Thyroid gland (tissue), 4 donors: Measurements from ENCODE around the gene UVSSA. TPM values are rescaled to one million over a fixed set of nuclear protein-coding genes. Genes with fewer than 3 reads are reported as not detected.

ENCODE experiments used
- DNase-seq, 2 donors: peaks; one replicate each; pipeline ENCODE4 v3.0.0-alpha.2; 2019
- H3K27ac ChIP-seq, 3 donors: fragments of 200-600 bp; sonication (generic); 1 replicate in 2 of 3; 2 replicates in 1 of 3; pipeline ENCODE4 v1.5.1; 2016 to 2019; ENCODE audit warnings: mild to moderate bottlenecking in 1 of 3, moderate library complexity in 1 of 3
- H3K27me3 ChIP-seq: fragments of 200-600 bp; sonication (generic); one replicate; pipeline ENCODE4 v1.5.1; 2019
- H3K36me3 ChIP-seq, 2 donors: fragments of 200-600 bp; sonication (generic); one replicate each; pipeline ENCODE4 v1.5.1; 2016 to 2019
- H3K4me1 ChIP-seq, 2 donors: fragments of 200-600 bp; sonication (generic); one replicate each; pipeline ENCODE4 v1.5.1; 2017 to 2019
- H3K4me3 ChIP-seq, 3 donors: fragments of 200-600 bp; sonication (generic); replicated peaks in 1 of 3; 1 replicate in 2 of 3; 2 replicates in 1 of 3; pipeline ENCODE4 v1.5.1; 2016; ENCODE audit warnings: mild to moderate bottlenecking in 1 of 3
- H3K9me3 ChIP-seq: fragments of 200-600 bp; sonication (generic); one replicate; pipeline ENCODE4 v1.5.1; 2017
- CTCF ChIP-seq, 6 experiments: fragments of 200-600 bp in 3 of 6; fragments of 450-650 bp in 3 of 6; sonication (generic) in 3 of 6; IDR thresholded peaks; one replicate each; pipeline ENCODE4 v1.5.1; 2016 to 2019; ENCODE audit warnings: antibody characterized with exemption in 6 of 6, mild to moderate bottlenecking in 2 of 6, inconsistent platforms in 1 of 6, moderate library complexity in 1 of 6
- POLR2A ChIP-seq, 2 donors: fragments of 450-650 bp; IDR thresholded peaks; one replicate each; pipeline ENCODE4 v1.6.1; 2017; ENCODE audit warnings: antibody characterized with exemption in 2 of 2, mild to moderate bottlenecking in 2 of 2, moderate library complexity in 1 of 2
- WGBS, 2 donors: methylation state at CpG; one replicate each; pipeline ENCODE4 v1.1.5; 2017; 5-methylcytosine and 5-hydroxymethylcytosine counted together
- intact Hi-C: fragments of 100-400 bp; cut with DNase I; formaldehyde crosslinking; loops from one replicate; pipeline ENCODE4 v1.15.1; 2023
- total RNA-seq, 4 donors: library from RNA; depleted of rRNA; stranded (reverse); fragments of >200 nt; gene quantifications; one replicate each; pipeline ENCODE4 v1.2.3, GENCODE V29; 2016

The UVSSA gene
- total RNA-seq, 4 donors from 2014 or later, result 16.7 to 38.7 (median 27.7) TPM

- 96 to 97% methylated on average over 5 to 9 of the region's 19 CpGs for WGBS, 2 donors
- Histone ChIP-seq H3K27ac (no peak overlapping the region), H3K27me3 (no peaks in the 10 kb centered on the region), H3K9me3 (no peaks in the 10 kb centered on the region), H3K4me3 (no peak overlapping the region), H3K36me3 (peaks cover 7 to 15% of the 10 kb centered on the region in 2 donors), H3K4me1 (no peaks in the 10 kb centered on the region)
- TF ChIP-seq POLR2A (IDR thresholded peaks at IDR 0.05), result no peak
- TF ChIP-seq CTCF (IDR thresholded peaks at IDR 0.05), result no peak
- intact Hi-C loops, result no loop called here
- DNase-seq, result no peak
Observed at GRCh38 chr4:1377606-1378261, 30.7 kb downstream of the UVSSA start.

GRCh38 chr4:1378559-1379231, 31.7 kb downstream of the UVSSA start:
- H3K27ac ChIP-seq, result no peak overlapping the region
- 94% methylated on average over 23 of the region's 30 CpGs for WGBS, 2 donors
- no peaks in the 10 kb centered on the region for H3K9me3 ChIP-seq
- no peaks in the 10 kb centered on the region for H3K4me1 ChIP-seq
- peaks cover 7 to 15% of the 10 kb centered on the region in 2 donors for H3K36me3 ChIP-seq
- TF ChIP-seq POLR2A (IDR thresholded peaks at IDR 0.05) (no peak), CTCF (IDR thresholded peaks at IDR 0.05) (no peak)
- H3K27me3 ChIP-seq, result no peaks in the 10 kb centered on the region
- DNase-seq, result no peak
- no peak overlapping the region for H3K4me3 ChIP-seq
- intact Hi-C loops, result no loop called here

GRCh38 chr4:1379351-1379781, 32.4 kb downstream of the UVSSA start:
- H3K4me3 ChIP-seq, result no peak overlapping the region
- no peak overlapping the region for H3K27ac ChIP-seq
- no peak for DNase-seq
- no peaks in the 10 kb centered on the region for H3K27me3 ChIP-seq
- intact Hi-C loops, result no loop called here
- no peak for TF ChIP-seq POLR2A (IDR thresholded peaks at IDR 0.05)
- no peak for TF ChIP-seq CTCF (IDR thresholded peaks at IDR 0.05)
- H3K4me1 ChIP-seq, result no peaks in the 10 kb centered on the region
- WGBS, 2 donors, result 90 to 92% methylated on average over 4 to 22 of the region's 27 CpGs
- H3K9me3 ChIP-seq, result no peaks in the 10 kb centered on the region
- H3K36me3 ChIP-seq, result peaks cover 7 to 15% of the 10 kb centered on the region in 2 donors

GRCh38 chr4:1379801-1380331, 32.9 kb downstream of the UVSSA start:
- H3K27me3 ChIP-seq, result no peaks in the 10 kb centered on the region
- no peaks in the 10 kb centered on the region for H3K9me3 ChIP-seq
- peaks cover 7 to 17% of the 10 kb centered on the region in 2 donors for H3K36me3 ChIP-seq
- no peak for TF ChIP-seq CTCF (IDR thresholded peaks at IDR 0.05)
- no peak for TF ChIP-seq POLR2A (IDR thresholded peaks at IDR 0.05)
- 95 to 97% methylated on average over 6 to 28 of the region's 31 CpGs for WGBS, 2 donors
- no peak overlapping the region for H3K4me3 ChIP-seq
- intact Hi-C loops, result no loop called here
- H3K4me1 ChIP-seq, result no peaks in the 10 kb centered on the region
- no peak overlapping the region for H3K27ac ChIP-seq
- DNase-seq, result no peak
